ENCODE data around the gene C8A.

DNA sequence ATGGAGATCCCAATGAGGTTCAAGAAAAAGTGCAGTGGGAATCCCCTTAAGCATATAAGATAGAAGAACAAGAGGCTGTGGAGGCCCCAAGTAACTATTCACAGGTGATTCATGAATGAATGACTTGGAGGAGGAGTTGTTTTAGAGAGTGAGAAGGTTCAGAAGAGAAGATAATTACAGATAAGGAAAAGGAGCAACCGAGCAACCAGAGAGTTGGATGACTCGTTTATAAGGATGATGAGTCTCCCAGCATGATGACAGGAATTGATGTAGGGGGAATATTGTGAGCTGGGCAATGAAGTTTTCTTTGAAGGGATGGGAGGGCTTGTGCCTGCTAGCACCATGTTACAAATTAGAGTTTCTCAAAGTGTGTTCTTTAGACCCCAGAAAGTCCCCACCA lies 9.8 kb downstream of the C8A start:
- TF ChIP-seq CTCF (IDR thresholded peaks at IDR 0.05; ENCODE audit: low read depth, low read length) (no peak), POLR2A (IDR thresholded peaks at IDR 0.05; ENCODE audit: extremely low read depth, insufficient read length) (no peak)
